ENCODE results near the gene OR5H2. TPM values are rescaled to one million over a fixed set of nuclear protein-coding genes. Genes with fewer than 3 reads are reported as not detected.

Gene OR5H2
- total RNA-seq, 2 donors from 2014 or later = not detected

GRCh38 chr3:98259707-98260106 is 22.6 kb upstream of the OR5H2 start:
- no peak for TF ChIP-seq CTCF (IDR thresholded peaks at IDR 0.05)
- intact Hi-C loops (cut with DNase I) = no loop called here
- H3K9me3 ChIP-seq = no peaks in the 10 kb centered on the region

GRCh38 chr3:98262046-98262445 is 20.3 kb upstream of the OR5H2 start:
- no peak overlapping the region for H3K4me3 ChIP-seq
- no peaks in the 10 kb centered on the region for H3K27me3 ChIP-seq
- no peak for DNase-seq
- H3K4me1 ChIP-seq = no peaks in the 10 kb centered on the region
- no peaks in the 10 kb centered on the region for H3K9me3 ChIP-seq
- no peak overlapping the region for H3K9ac ChIP-seq (ENCODE audit: low read depth in 2 of 2, low read length in 2 of 2)
- intact Hi-C loops (cut with DNase I) = no loop called here
- H3K36me3 ChIP-seq = no peaks in the 10 kb centered on the region
- no peak for TF ChIP-seq CTCF (IDR thresholded peaks at IDR 0.05)
- no peak overlapping the region for H3K27ac ChIP-seq

More at GRCh38 chr3:98259707-98260106, 22.6 kb upstream of the OR5H2 start:
- Histone ChIP-seq H3K9ac (ENCODE audit: low read depth in 2 of 2, low read length in 2 of 2) (no peak overlapping the region), H3K4me3 (no peak overlapping the region), H3K4me1 (no peaks in the 10 kb centered on the region), H3K27ac (no peak overlapping the region), H3K27me3 (no peaks in the 10 kb centered on the region), H3K36me3 (no peaks in the 10 kb centered on the region)
- DNase-seq = no peak

- DNase-seq = no peak
- Histone ChIP-seq H3K27me3 (no peaks in the 10 kb centered on the region), H3K27ac (no peak within 1 kb of the TSS), H3K9me3 (no peaks in the 10 kb centered on the region), H3K4me1 (no peaks in the 10 kb centered on the region), H3K36me3 (no peaks in the 10 kb centered on the region), H3K4me3 (no peak within 1 kb of the TSS), H3K9ac (ENCODE audit: low read depth in 2 of 2, low read length in 2 of 2) (no peak within 1 kb of the TSS)
- TF ChIP-seq CTCF (IDR thresholded peaks at IDR 0.05) = no peak
- intact Hi-C loops (cut with DNase I) = no loop called here
Observed at GRCh38 chr3:98263944-98264343, 18.4 kb upstream of the OR5H2 start, which contains the start of gene OR5H6. OR5H6 (plus strand) TSS chr3:98264244; CDS start chr3:98264333, 89 bp downstream.

- no peak for DNase-seq
- Histone ChIP-seq H3K36me3 (no peaks in the 10 kb centered on the region), H3K4me1 (no peaks in the 10 kb centered on the region), H3K4me3 (no peak overlapping the region), H3K27ac (no peak overlapping the region), H3K9ac (ENCODE audit: low read depth in 2 of 2, low read length in 2 of 2) (no peak overlapping the region), H3K9me3 (no peaks in the 10 kb centered on the region), H3K27me3 (no peaks in the 10 kb centered on the region)
- intact Hi-C loops (cut with DNase I) = no loop called here
- no peak for TF ChIP-seq CTCF (IDR thresholded peaks at IDR 0.05)
Observed at GRCh38 chr3:98269846-98270245, 12.5 kb upstream of the OR5H2 start.

GRCh38 chr3:98272126-98272525 is 10.2 kb upstream of the OR5H2 start:
- no peak for TF ChIP-seq CTCF (IDR thresholded peaks at IDR 0.05)

More at GRCh38 chr3:98272126-98272525, 10.2 kb upstream of the OR5H2 start:
- no peaks in the 10 kb centered on the region for H3K4me1 ChIP-seq
- intact Hi-C loops (cut with DNase I) = no loop called here
- H3K9ac ChIP-seq (ENCODE audit: low read depth in 2 of 2, low read length in 2 of 2) = no peak overlapping the region
- H3K9me3 ChIP-seq = no peaks in the 10 kb centered on the region
- no peak overlapping the region for H3K4me3 ChIP-seq
- no peaks in the 10 kb centered on the region for H3K27me3 ChIP-seq
- no peaks in the 10 kb centered on the region for H3K36me3 ChIP-seq
- H3K27ac ChIP-seq = no peak overlapping the region
- no peak for DNase-seq
